ENCODE data around the gene GIN1. TPM values are rescaled to one million over a fixed set of nuclear protein-coding genes. Genes with fewer than 3 reads are reported as not detected.

The GIN1 gene
- polyA plus RNA-seq, 1 donor from 2014 or later, result 17.5 TPM

- H3K9me3 ChIP-seq (ENCODE audit: low read length), result no peaks in the 10 kb centered on the region
- TF ChIP-seq EP300 (conservative IDR thresholded peaks at IDR 0.05; ENCODE audit: poor library complexity, severe bottlenecking) (no peak), EZH2 (IDR thresholded peaks at IDR 0.05; ENCODE audit: borderline replicate concordance, insufficient read depth, low read length, poor library complexity, severe bottlenecking) (no peak), SMC3 (conservative IDR thresholded peaks at IDR 0.05; ENCODE audit: poor library complexity) (no peak), MXI1 (conservative IDR thresholded peaks at IDR 0.05; ENCODE audit: poor library complexity, severe bottlenecking) (no peak), REST (IDR thresholded peaks at IDR 0.05; ENCODE audit: borderline replicate concordance) (no peak), POLR2AphosphoS5 (IDR thresholded peaks at IDR 0.05) (no peak), RAD21 (conservative IDR thresholded peaks at IDR 0.05) (no peak), TAF1 (IDR thresholded peaks at IDR 0.05; ENCODE audit: low read depth) (no peak)
- TF ChIP-seq, protein P1, sequence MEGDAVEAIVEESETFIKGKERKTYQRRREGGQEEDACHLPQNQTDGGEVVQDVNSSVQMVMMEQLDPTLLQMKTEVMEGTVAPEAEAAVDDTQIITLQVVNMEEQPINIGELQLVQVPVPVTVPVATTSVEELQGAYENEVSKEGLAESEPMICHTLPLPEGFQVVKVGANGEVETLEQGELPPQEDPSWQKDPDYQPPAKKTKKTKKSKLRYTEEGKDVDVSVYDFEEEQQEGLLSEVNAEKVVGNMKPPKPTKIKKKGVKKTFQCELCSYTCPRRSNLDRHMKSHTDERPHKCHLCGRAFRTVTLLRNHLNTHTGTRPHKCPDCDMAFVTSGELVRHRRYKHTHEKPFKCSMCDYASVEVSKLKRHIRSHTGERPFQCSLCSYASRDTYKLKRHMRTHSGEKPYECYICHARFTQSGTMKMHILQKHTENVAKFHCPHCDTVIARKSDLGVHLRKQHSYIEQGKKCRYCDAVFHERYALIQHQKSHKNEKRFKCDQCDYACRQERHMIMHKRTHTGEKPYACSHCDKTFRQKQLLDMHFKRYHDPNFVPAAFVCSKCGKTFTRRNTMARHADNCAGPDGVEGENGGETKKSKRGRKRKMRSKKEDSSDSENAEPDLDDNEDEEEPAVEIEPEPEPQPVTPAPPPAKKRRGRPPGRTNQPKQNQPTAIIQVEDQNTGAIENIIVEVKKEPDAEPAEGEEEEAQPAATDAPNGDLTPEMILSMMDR (IDR thresholded peaks at IDR 0.05; ENCODE audit: poor library complexity, severe bottlenecking), result no peak
Observed at GRCh38 chr5:103151156-103151555, 31.2 kb upstream of the GIN1 start.

GRCh38 chr5:103148213-103148612, 28.3 kb upstream of the GIN1 start:
- no peaks in the 10 kb centered on the region for H3K9me2 ChIP-seq (ENCODE audit: insufficient read depth, low read length)
- no peak overlapping the region for H2AFZ ChIP-seq (ENCODE audit: low read depth, low read length)
- no peaks in the 10 kb centered on the region for H3F3A ChIP-seq (ENCODE audit: insufficient read depth, low read length, poor library complexity, severe bottlenecking)
- H3K79me2 ChIP-seq (replicated peaks; ENCODE audit: insufficient read depth, low read length), result no peaks in the 10 kb centered on the region
- H3K9ac ChIP-seq (ENCODE audit: low read length), result no peak overlapping the region
- H3K27me3 ChIP-seq (ENCODE audit: insufficient read depth, low read depth, low read length), result no peaks in the 10 kb centered on the region
- H3K4me2 ChIP-seq (ENCODE audit: low read length), result no peak overlapping the region
- H3K9me3 ChIP-seq (ENCODE audit: low read length), result no peaks in the 10 kb centered on the region
- H3K4me3 ChIP-seq (ENCODE audit: low read length), result no peak overlapping the region
- H3K36me3 ChIP-seq (ENCODE audit: insufficient read depth, low read length), result peaks cover 10% of the 10 kb centered on the region
- no peak overlapping the region for H3K27ac ChIP-seq (ENCODE audit: low read length)
- no peaks in the 10 kb centered on the region for H4K20me1 ChIP-seq (ENCODE audit: insufficient read depth)
- TF ChIP-seq, protein P1 (IDR thresholded peaks at IDR 0.05; ENCODE audit: poor library complexity, severe bottlenecking), result no peak

More at GRCh38 chr5:103151156-103151555, 31.2 kb upstream of the GIN1 start:
- Histone ChIP-seq H3K9me2 (ENCODE audit: insufficient read depth, low read length) (no peaks in the 10 kb centered on the region), H2AFZ (ENCODE audit: low read depth, low read length) (no peak overlapping the region), H4K20me1 (ENCODE audit: insufficient read depth) (no peaks in the 10 kb centered on the region), H3K79me2 (replicated peaks; ENCODE audit: insufficient read depth, low read length) (no peaks in the 10 kb centered on the region), H3K27me3 (ENCODE audit: insufficient read depth, low read depth, low read length) (no peaks in the 10 kb centered on the region), H3F3A (ENCODE audit: insufficient read depth, low read length, poor library complexity, severe bottlenecking) (no peaks in the 10 kb centered on the region), H3K27ac (ENCODE audit: low read length) (no peak overlapping the region), H3K4me3 (ENCODE audit: low read length) (no peak overlapping the region), H3K4me2 (ENCODE audit: low read length) (no peak overlapping the region), H3K9ac (ENCODE audit: low read length) (no peak overlapping the region), H3K36me3 (ENCODE audit: insufficient read depth, low read length) (peaks cover 16% of the 10 kb centered on the region)
